Middle frontal gyrus (tissue), 1 donor: ENCODE results near the gene METTL16.
"Not testable (repeated sequence)": the region's sequence is repeated elsewhere in the genome, so short reads cannot be mapped to it uniquely, and the experiment has no call there.

Experiments
- DNase-seq: peaks from one replicate; pipeline ENCODE4 v3.0.0-alpha.2; 2015; ENCODE audit warnings: low spot score; ENCODE audit errors: extremely low spot score

The METTL16 gene

GRCh38 chr17:2452216-2452750, 59.4 kb downstream of the METTL16 start:
- DNase-seq, result no peak

GRCh38 chr17:2450016-2450650, 61.6 kb downstream of the METTL16 start:
- no peak for DNase-seq

GRCh38 chr17:2449486-2449885, 62.2 kb downstream of the METTL16 start:
- no peak for DNase-seq

GRCh38 chr17:2447479-2447878, 64.2 kb downstream of the METTL16 start:
- DNase-seq, result not testable (repeated sequence)

- DNase-seq, result no peak
These were observed 66.0 kb downstream of the METTL16 start for GRCh38 chr17:2445638-2446037.

- no peak for DNase-seq
These were observed 67.3 kb downstream of the METTL16 start for GRCh38 chr17:2444382-2444781.

GRCh38 chr17:2442166-2442565, 69.5 kb downstream of the METTL16 start:
- DNase-seq, result no peak

GRCh38 chr17:2440930-2441329, 70.8 kb downstream of the METTL16 start:
- no peak for DNase-seq

- DNase-seq, result not testable (repeated sequence)
These were observed 71.7 kb downstream of the METTL16 start for GRCh38 chr17:2439997-2440396.

GRCh38 chr17:2438823-2439222, 72.9 kb downstream of the METTL16 start:
- no peak for DNase-seq

- DNase-seq, result no peak
These were observed 75.3 kb downstream of the METTL16 start for GRCh38 chr17:2436316-2436905.

GRCh38 chr17:2435862-2436261, 75.8 kb downstream of the METTL16 start:
- DNase-seq, result no peak

- no peak for DNase-seq
These were observed 76.4 kb downstream of the METTL16 start for GRCh38 chr17:2435181-2435741.

- no peak for DNase-seq
These were observed 78.0 kb downstream of the METTL16 start for GRCh38 chr17:2433696-2434095.

- no peak for DNase-seq
These were observed 83.8 kb downstream of the METTL16 start for GRCh38 chr17:2427910-2428309.

- no peak for DNase-seq
These were observed 84.5 kb downstream of the METTL16 start for GRCh38 chr17:2427215-2427614.

- DNase-seq, result no peak
These were observed 88.4 kb downstream of the METTL16 start for GRCh38 chr17:2423271-2423670.

GRCh38 chr17:2421315-2422147, 90.2 kb downstream of the METTL16 start:
- no peak for DNase-seq

- DNase-seq, result no peak
These were observed 91.5 kb downstream of the METTL16 start for GRCh38 chr17:2420176-2420575.

- DNase-seq, result no peak
These were observed 92.2 kb downstream of the METTL16 start for GRCh38 chr17:2419486-2419885.

- DNase-seq, result no peak
These were observed 93.1 kb downstream of the METTL16 start for GRCh38 chr17:2418572-2418971.
